Large intestine (tissue), 3 donors: ENCODE measurements around the gene ENO3. TPM values are rescaled to one million over a fixed set of nuclear protein-coding genes. Genes with fewer than 3 reads are reported as not detected.
A peak's percentile ranks its signal among the peaks of the same experiment; 100 is the strongest.

ENCODE experiments used
- DNase-seq, 2 donors: peaks; one replicate each; pipeline versions ENCODE4 v3.0.0 to v3.0.0-alpha.2; 2013
- H3K27ac ChIP-seq: one replicate; pipeline ENCODE4 v1.5.1; 2013; ENCODE audit warnings: low read length
- H3K27me3 ChIP-seq: 2 replicates; pipeline ENCODE4 v1.6.1; 2013; ENCODE audit warnings: low read length; ENCODE audit not compliant: control insufficient read depth, insufficient read depth
- H3K36me3 ChIP-seq: 2 replicates; pipeline ENCODE4 v1.6.1; 2013; ENCODE audit warnings: low read length; ENCODE audit not compliant: control insufficient read depth, insufficient read depth
- H3K4me1 ChIP-seq: one replicate; pipeline ENCODE4 v1.6.1; 2013; ENCODE audit warnings: low read length; ENCODE audit not compliant: control insufficient read depth, insufficient read depth
- H3K4me3 ChIP-seq: one replicate; pipeline ENCODE4 v1.5.1; 2013; ENCODE audit warnings: low read length
- H3K9me3 ChIP-seq: one replicate; pipeline ENCODE4 v1.6.1; 2013; ENCODE audit warnings: mild to moderate bottlenecking, low read depth, low read length, moderate library complexity; ENCODE audit not compliant: control insufficient read depth
- WGBS: methylation state at CpG from one replicate; pipeline ENCODE4 v1.1.5; 2013; ENCODE audit warnings: low lambda C conversion rate; ENCODE audit not compliant: insufficient coverage; 5-methylcytosine and 5-hydroxymethylcytosine counted together
- polyA plus RNA-seq: library from polyadenylated mRNA; unstranded; fragments of 120-200 nt; gene quantifications from one replicate; pipeline ENCODE4 v1.2.1, GENCODE V29; 2013

The ENO3 gene
- polyA plus RNA-seq, 1 donor: 31.4 TPM

GRCh38 chr17:4944554-4945175 is 6.3 kb upstream of the ENO3 start:
- no peaks in the 10 kb centered on the region for H3K9me3 ChIP-seq
- peaks cover 38% of the 10 kb centered on the region for H3K4me1 ChIP-seq
- no peak overlapping the region for H3K4me3 ChIP-seq
- peaks cover 54% of the 10 kb centered on the region for H3K36me3 ChIP-seq
- WGBS: no CpG with 5 or more reads among the region's 8 CpGs
- no peaks in the 10 kb centered on the region for H3K27me3 ChIP-seq
- DNase-seq: no peak
- H3K27ac ChIP-seq: peak overlapping the region; percentile 55

DNA sequence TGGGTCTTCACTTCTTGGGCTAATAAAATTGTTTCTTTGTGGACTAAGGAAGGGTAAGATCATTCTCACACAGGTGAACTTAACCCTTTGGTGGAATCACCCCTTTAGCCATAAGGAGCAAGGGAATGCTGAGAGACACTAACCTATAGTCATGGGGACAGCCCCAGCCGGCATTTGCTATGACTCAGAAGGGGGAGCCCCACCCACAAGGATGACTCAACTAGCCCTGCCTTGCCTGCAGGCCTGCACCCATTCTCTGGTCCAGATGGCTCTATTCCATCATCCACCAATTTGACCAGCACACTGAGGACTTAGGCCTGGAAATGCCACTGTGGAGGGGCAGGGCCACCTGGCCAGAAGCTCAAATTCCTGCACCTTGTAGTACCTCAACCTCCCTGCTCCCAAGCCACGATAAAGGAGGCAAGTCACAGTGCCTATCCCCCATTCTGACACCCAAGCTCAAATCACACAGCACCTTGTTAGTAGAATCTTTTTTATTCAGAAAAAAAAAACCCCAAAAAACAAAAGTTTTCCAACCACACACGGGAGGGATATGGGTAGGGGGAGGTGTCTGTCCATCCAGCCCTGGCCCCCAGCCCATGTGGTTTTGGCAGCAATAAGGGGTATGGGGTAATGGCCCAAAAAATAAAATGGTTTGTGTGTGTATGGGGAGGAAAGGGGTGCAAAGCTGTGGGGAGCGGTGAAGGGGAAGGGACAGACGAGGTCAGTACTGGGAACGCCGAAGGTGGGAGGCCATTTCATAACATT is 5.6 kb upstream of the ENO3 start:
- no peaks in the 10 kb centered on the region for H3K27me3 ChIP-seq
- peak overlapping the region; percentile 55 for H3K27ac ChIP-seq
- WGBS: no CpG with 5 or more reads among the region's 7 CpGs
- peak in 1 of 2 donors; percentile 67 for DNase-seq
- H3K9me3 ChIP-seq: no peaks in the 10 kb centered on the region
- no peak overlapping the region for H3K4me3 ChIP-seq
- H3K36me3 ChIP-seq: peaks cover 54% of the 10 kb centered on the region
- peaks cover 42% of the 10 kb centered on the region for H3K4me1 ChIP-seq

GRCh38 chr17:4945944-4946280 is 5.0 kb upstream of the ENO3 start:
- H3K4me1 ChIP-seq: peaks cover 47% of the 10 kb centered on the region
- WGBS: no CpG with 5 or more reads among the region's 4 CpGs
- H3K27me3 ChIP-seq: no peaks in the 10 kb centered on the region
- H3K36me3 ChIP-seq: peaks cover 54% of the 10 kb centered on the region
- H3K27ac ChIP-seq: peak overlapping the region; percentile 9
- no peak overlapping the region for H3K4me3 ChIP-seq
- DNase-seq: no peak
- no peaks in the 10 kb centered on the region for H3K9me3 ChIP-seq

- Histone ChIP-seq H3K36me3 (peaks cover 54% of the 10 kb centered on the region), H3K27ac (peak overlapping the region; percentile 99), H3K4me1 (peaks cover 48% of the 10 kb centered on the region), H3K9me3 (no peaks in the 10 kb centered on the region), H3K27me3 (no peaks in the 10 kb centered on the region), H3K4me3 (peak overlapping the region; percentile 100)
- WGBS: no CpG with 5 or more reads among the region's 16 CpGs
- no peak for DNase-seq
Observed at GRCh38 chr17:4946312-4946976, 4.5 kb upstream of the ENO3 start.

DNA sequence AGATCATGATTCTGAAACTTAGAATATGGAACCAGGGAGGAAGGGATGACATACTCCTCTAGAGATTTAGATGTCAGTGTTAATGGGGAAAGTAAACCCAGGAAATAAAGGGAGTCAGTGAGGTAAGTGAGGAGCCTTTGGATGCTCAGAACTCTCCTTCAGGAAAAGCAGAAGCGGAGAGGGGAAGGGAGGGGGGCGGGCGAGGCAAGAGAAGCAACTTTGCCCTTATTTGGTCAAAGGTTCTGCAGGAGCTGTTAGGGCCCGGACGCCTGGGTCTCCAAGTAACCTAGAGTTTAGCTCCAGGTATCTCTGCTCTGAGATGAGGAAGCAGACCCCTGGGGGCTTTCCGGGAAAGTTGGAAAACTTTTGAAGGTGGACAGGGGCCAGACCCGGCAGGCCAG is 3.9 kb upstream of the ENO3 start:
- 0% methylated on average over 1 of the region's 7 CpGs for WGBS
- no peak for DNase-seq
- peaks cover 48% of the 10 kb centered on the region for H3K4me1 ChIP-seq

DNA sequence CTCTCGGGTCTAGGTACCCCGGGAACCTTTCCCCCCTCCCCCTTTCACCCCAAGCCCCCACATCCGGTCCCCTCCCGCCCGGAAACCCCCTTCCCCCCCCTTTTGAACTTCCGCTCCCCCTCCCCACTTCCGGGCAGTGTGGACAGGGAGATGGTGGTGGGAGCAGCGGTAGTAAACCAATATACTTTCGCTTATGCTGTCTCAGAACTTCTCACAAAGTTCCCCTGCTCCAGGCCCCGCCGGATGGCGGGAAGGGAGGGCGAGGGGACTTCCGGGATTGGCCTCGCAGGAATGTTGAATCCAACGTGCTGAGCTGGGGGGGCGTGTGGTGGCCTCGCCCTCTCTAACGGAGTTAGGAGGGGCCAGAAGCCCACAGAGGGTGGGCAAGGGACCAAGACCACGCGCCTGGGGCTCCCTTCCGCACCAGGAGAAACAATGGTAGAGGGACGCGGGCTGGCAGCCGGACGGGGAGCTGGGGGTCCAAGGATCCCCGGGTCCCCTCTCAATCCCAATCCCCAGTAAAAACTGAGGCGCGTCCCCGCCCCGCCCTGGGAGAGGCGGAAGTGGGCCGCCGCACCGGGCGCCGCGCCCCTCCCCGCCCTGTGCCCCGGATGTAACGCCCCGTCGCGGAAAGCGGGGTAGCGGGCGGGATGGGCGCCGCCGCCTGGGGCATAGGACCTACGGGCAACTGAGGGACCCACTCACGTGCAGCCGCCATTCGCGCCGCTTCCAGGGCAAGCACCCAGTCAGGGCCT is 3.3 kb upstream of the ENO3 start:
- Histone ChIP-seq H3K4me1 (peaks cover 43% of the 10 kb centered on the region), H3K36me3 (peaks cover 46% of the 10 kb centered on the region), H3K9me3 (no peaks in the 10 kb centered on the region), H3K4me3 (peak overlapping the region; percentile 100), H3K27me3 (no peaks in the 10 kb centered on the region), H3K27ac (peak overlapping the region; percentile 99)
- DNase-seq: peak in 1 of 2 donors; percentile 70
- WGBS: no CpG with 5 or more reads among the region's 56 CpGs

More for the DNA sequence above, 3.9 kb upstream of the ENO3 start:
- Histone ChIP-seq H3K36me3 (peaks cover 52% of the 10 kb centered on the region), H3K4me3 (peak overlapping the region; percentile 100), H3K27ac (peak overlapping the region; percentile 99), H3K9me3 (no peaks in the 10 kb centered on the region), H3K27me3 (no peaks in the 10 kb centered on the region)

GRCh38 chr17:4948166-4948930 is 2.6 kb upstream of the ENO3 start, which contains the start of gene PFN1:
Gene PFN1 (minus strand): TSS chr17:4948530. CDS start chr17:4948394, 136 bp downstream.
- no CpG with 5 or more reads among the region's 59 CpGs for WGBS
- H3K36me3 ChIP-seq: peaks cover 38% of the 10 kb centered on the region
- H3K27ac ChIP-seq: peak within 1 kb of the TSS; percentile 100
- peak; percentile 82 to 92 for DNase-seq
- peak within 1 kb of the TSS; percentile 100 for H3K4me3 ChIP-seq
- H3K9me3 ChIP-seq: no peaks in the 10 kb centered on the region
- H3K27me3 ChIP-seq: no peaks in the 10 kb centered on the region
- H3K4me1 ChIP-seq: peaks cover 43% of the 10 kb centered on the region

GRCh38 chr17:4948931-4949320 is 2.0 kb upstream of the ENO3 start:
- Histone ChIP-seq H3K27me3 (no peaks in the 10 kb centered on the region), H3K36me3 (peaks cover 32% of the 10 kb centered on the region), H3K4me1 (peaks cover 43% of the 10 kb centered on the region), H3K9me3 (no peaks in the 10 kb centered on the region), H3K27ac (peak overlapping the region; percentile 100), H3K4me3 (peak overlapping the region; percentile 100)
- peak; percentile 93 to 97 for DNase-seq
- WGBS: 0% methylated on average over 3 of the region's 40 CpGs

- peak; percentile 70 to 90 for DNase-seq
- Histone ChIP-seq H3K4me1 (peaks cover 43% of the 10 kb centered on the region), H3K9me3 (no peaks in the 10 kb centered on the region), H3K27me3 (no peaks in the 10 kb centered on the region), H3K36me3 (peaks cover 27% of the 10 kb centered on the region), H3K27ac (peak overlapping the region; percentile 100), H3K4me3 (peak overlapping the region; percentile 100)
- no CpG with 5 or more reads among the region's 75 CpGs for WGBS
Observed at GRCh38 chr17:4949321-4950074, 1.4 kb upstream of the ENO3 start.
